Measurements from ENCODE around the gene ARHGEF28.

The ARHGEF28 gene

GRCh38 chr5:73654819-73655318 lies 28.9 kb downstream of the ARHGEF28 start:
- DNase-seq = no peak

GRCh38 chr5:73655521-73656160 lies 29.6 kb downstream of the ARHGEF28 start:
- no peak for DNase-seq

- no peak for DNase-seq
Measured at GRCh38 chr5:73661753-73662152, 35.8 kb downstream of the ARHGEF28 start.

- no peak for DNase-seq
Measured at GRCh38 chr5:73663161-73663859, 37.3 kb downstream of the ARHGEF28 start.

- no peak for DNase-seq
Measured at GRCh38 chr5:73663860-73664240, 37.9 kb downstream of the ARHGEF28 start.

- no peak for DNase-seq
Measured at GRCh38 chr5:73664796-73665195, 38.8 kb downstream of the ARHGEF28 start.

DNA sequence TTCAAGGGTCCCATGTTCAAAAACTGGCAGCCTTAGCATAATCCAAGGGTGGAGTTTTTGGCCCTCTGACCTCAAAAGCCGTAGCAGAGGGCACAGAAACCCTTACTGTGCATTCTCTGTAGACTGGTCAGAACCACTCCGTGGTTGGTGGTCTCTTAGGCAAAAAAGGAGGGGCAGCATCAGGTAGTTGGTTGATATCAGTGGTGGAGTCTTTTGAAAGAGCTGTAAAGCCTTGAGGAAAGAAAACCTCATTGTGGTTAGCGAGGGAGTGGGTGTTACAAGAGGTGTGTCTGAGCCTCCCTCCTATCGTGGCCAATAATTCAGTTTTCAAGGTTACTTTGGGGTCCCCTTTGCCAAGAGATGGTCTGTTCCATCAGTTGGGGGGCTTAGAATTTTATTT lies 40.9 kb downstream of the ARHGEF28 start:
- no peak for DNase-seq

- no peak for DNase-seq
Measured at GRCh38 chr5:73668017-73668416, 42.0 kb downstream of the ARHGEF28 start.

DNA sequence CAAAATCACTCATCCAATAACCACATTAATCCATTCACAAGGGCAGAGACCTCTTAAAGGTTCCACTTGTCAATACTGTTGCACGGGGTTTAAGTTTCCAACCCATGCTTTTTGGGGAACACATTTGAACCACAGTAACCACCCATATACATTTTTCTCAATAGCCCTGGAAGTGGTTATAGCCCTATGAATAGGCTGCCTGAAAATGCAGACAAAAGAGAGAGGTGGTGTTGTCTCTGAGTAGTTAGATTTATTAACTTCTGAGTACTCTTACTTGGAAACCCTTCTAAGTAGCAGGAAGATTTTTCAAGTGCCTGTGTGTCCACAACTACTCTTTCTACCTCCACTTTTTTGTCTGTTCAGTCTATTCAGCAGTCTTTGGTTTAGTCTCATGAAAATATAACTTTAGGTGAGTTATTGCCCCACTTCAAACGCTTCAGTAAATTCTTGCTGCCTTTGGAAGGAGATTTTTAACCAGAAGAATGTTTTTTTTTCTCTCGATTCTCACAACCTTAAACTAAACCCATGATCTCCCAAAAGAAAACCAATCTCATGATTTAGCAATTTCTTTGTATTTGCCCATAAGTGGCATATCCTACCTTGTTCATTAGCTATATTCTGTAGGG lies 42.6 kb downstream of the ARHGEF28 start:
- no peak for DNase-seq

GRCh38 chr5:73670731-73671130 lies 44.7 kb downstream of the ARHGEF28 start:
- no peak for DNase-seq

DNA sequence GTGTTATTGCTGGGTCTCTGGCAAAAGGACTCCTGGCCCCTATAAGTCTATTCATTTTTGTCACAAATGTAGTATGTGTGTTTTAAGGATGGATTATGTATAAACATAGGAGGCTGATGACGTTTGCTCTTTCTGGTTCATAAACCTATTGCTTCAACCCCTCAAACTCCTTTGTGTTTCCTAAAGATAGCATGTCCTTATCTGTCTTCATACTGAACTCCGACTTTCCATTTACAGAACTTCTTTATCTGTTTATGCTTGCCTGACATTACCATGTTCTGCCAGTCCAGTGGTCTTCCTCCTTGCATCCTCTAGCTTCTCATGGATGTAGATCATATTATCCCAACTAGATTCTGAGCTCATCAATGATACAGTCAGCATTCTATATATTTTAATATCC lies 46.1 kb downstream of the ARHGEF28 start:
- no peak for DNase-seq

GRCh38 chr5:73673161-73673591 lies 47.2 kb downstream of the ARHGEF28 start:
- no peak for DNase-seq

DNA sequence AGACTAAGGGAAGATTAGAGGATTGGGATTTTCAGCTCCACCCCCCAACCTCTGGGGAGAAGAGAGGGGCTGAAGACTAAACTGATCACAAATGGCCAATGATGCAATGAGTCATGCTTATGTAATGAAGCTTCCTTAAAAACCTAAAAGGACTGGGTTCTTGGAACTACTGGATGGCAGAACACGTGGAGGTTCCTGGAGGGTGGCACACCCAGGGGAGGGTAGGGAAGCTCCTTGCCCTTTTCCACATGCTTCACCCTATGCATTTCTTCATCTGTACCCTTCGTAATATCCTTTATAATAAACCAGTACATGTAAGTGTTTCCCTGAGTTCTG lies 48.6 kb downstream of the ARHGEF28 start:
- no peak for DNase-seq

- DNase-seq = no peak
Measured at GRCh38 chr5:73678322-73678740, 52.3 kb downstream of the ARHGEF28 start.

DNA sequence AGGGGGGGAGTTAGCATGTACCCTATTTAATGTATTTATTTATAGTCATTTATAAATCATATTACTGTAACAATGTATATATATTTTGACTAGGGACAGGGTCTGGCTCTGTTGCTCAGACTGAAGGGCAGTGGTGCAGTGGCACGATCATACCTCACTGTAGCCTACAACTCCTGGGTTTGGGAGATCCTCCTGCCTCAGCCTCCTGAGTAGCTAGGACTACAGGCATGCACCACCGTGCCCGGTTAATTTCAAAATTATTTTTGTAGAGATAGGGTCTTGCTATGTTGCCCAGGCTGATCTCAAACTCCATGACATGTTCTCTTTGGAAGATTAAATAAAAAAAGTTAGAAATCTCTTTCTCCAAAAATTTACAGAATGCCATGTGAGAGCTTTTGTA lies 52.8 kb downstream of the ARHGEF28 start:
- no peak for DNase-seq

DNA sequence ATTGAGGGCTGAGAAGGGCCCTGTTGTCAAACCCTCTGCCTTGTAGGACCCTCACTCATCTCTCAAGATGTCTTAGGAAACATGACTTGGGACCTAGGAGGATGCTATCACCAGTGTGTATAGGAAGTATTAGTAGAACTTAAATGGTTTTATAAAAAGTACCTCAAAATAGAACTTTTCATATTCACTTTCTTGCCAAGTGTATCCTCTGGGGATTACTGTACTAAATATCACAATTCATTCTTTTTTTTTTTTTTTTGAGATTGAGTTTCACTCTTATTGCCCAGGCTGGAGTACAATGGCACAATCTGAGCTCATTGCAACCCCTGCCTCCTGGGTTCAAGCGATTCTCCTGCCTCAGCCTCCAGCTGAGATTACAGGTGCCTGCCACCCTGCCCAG lies 56.2 kb downstream of the ARHGEF28 start:
- DNase-seq = no peak

- DNase-seq = no peak
Measured at GRCh38 chr5:73684691-73685090, 58.7 kb downstream of the ARHGEF28 start.

GRCh38 chr5:73686912-73687311 lies 60.9 kb downstream of the ARHGEF28 start:
- DNase-seq = no peak

GRCh38 chr5:73687357-73687756 lies 61.4 kb downstream of the ARHGEF28 start:
- no peak for DNase-seq

- DNase-seq = no peak
Measured at GRCh38 chr5:73690015-73690414, 64.0 kb downstream of the ARHGEF28 start.

GRCh38 chr5:73691302-73692080 lies 65.5 kb downstream of the ARHGEF28 start:
- DNase-seq = no peak

- no peak for DNase-seq
Measured at GRCh38 chr5:73692166-73692640, 66.2 kb downstream of the ARHGEF28 start.

GRCh38 chr5:73692981-73693380 lies 67.0 kb downstream of the ARHGEF28 start:
- no peak for DNase-seq

Data from cortex of kidney (tissue), 1 donor.